MV-4-11 (cell line): ENCODE results near the gene TRMT44.
A peak's percentile ranks its signal among the peaks of the same experiment; 100 is the strongest.

Experiments
- DNase-seq: peaks from one replicate; lab custom pipeline; 2025; lab: John Stamatoyannopoulos, UW

Gene TRMT44

GRCh38 chr4:8440492-8441311 is at the start of gene TRMT44, which contains the start of gene ACOX3:
Gene TRMT44 (plus strand): TSS chr4:8440777. CDS start chr4:8440823, 46 bp downstream.
Gene ACOX3 (minus strand): TSS chr4:8440723. CDS start chr4:8416521, 24,202 bp downstream.
- peak; percentile 80 for DNase-seq

GRCh38 chr4:8391071-8391470 is 49.5 kb upstream of the TRMT44 start:
- DNase-seq = no peak

GRCh38 chr4:8391972-8392371 is 48.6 kb upstream of the TRMT44 start:
- DNase-seq = peak; percentile 4

- no peak for DNase-seq
These were observed 47.9 kb upstream of the TRMT44 start for GRCh38 chr4:8392591-8393190.

- peak; percentile 19 for DNase-seq
These were observed 47.0 kb upstream of the TRMT44 start for GRCh38 chr4:8393593-8394038.

GRCh38 chr4:8394061-8394519 is 46.5 kb upstream of the TRMT44 start:
- no peak for DNase-seq

- DNase-seq = no peak
These were observed 45.8 kb upstream of the TRMT44 start for GRCh38 chr4:8394806-8395205.

- no peak for DNase-seq
These were observed 44.9 kb upstream of the TRMT44 start for GRCh38 chr4:8395504-8396296.

- no peak for DNase-seq
These were observed 43.7 kb upstream of the TRMT44 start for GRCh38 chr4:8396762-8397406.

GRCh38 chr4:8398347-8398746 is 42.2 kb upstream of the TRMT44 start:
- DNase-seq = no peak

- DNase-seq = no peak
These were observed 41.3 kb upstream of the TRMT44 start for GRCh38 chr4:8399298-8399697.

GRCh38 chr4:8400632-8401325 is 39.8 kb upstream of the TRMT44 start:
- DNase-seq = no peak

- no peak for DNase-seq
These were observed 38.9 kb upstream of the TRMT44 start for GRCh38 chr4:8401665-8402064.

GRCh38 chr4:8402181-8402597 is 38.4 kb upstream of the TRMT44 start:
- no peak for DNase-seq

- DNase-seq = peak; percentile 19
These were observed 37.9 kb upstream of the TRMT44 start for GRCh38 chr4:8402640-8403039.

- DNase-seq = peak; percentile 11
These were observed 37.3 kb upstream of the TRMT44 start for GRCh38 chr4:8403173-8403753.

- DNase-seq = no peak
These were observed 36.6 kb upstream of the TRMT44 start for GRCh38 chr4:8403976-8404375.

- no peak for DNase-seq
These were observed 35.6 kb upstream of the TRMT44 start for GRCh38 chr4:8404791-8405515.

GRCh38 chr4:8405516-8405875 is 35.1 kb upstream of the TRMT44 start:
- DNase-seq = no peak

- DNase-seq = peak; percentile 17
These were observed 33.7 kb upstream of the TRMT44 start for GRCh38 chr4:8406887-8407286.
